ENCODE results near the gene RHOT1. TPM values are rescaled to one million over a fixed set of nuclear protein-coding genes. Genes with fewer than 3 reads are reported as not detected.

RHOT1 gene
- total RNA-seq, 1 donor from 2014 or later, result 27.8 TPM

- H3K36me3 Mint-ChIP-seq (ENCODE audit: low read depth), result peaks cover 27% of the 10 kb centered on the region
- H3K4me1 Mint-ChIP-seq, result no peaks in the 10 kb centered on the region
- no peak overlapping the region for H3K4me3 Mint-ChIP-seq
- H3K27me3 Mint-ChIP-seq, result no peaks in the 10 kb centered on the region
- H3K9me3 Mint-ChIP-seq, result no peaks in the 10 kb centered on the region
- no peak overlapping the region for H3K27ac Mint-ChIP-seq
- intact Hi-C loops (cut with micrococcal nuclease), result no loop called here
- DNase-seq, result no peak
Observed at GRCh38 chr17:32191306-32191705, 49.0 kb downstream of the RHOT1 start.

GRCh38 chr17:32192379-32192778, 50.1 kb downstream of the RHOT1 start:
- Mint-ChIP-seq H3K4me3 (no peak overlapping the region), H3K27me3 (no peaks in the 10 kb centered on the region), H3K36me3 (ENCODE audit: low read depth) (peaks cover 30% of the 10 kb centered on the region), H3K9me3 (no peaks in the 10 kb centered on the region), H3K27ac (no peak overlapping the region), H3K4me1 (no peaks in the 10 kb centered on the region)
- intact Hi-C loops (cut with micrococcal nuclease), result no loop called here
- no peak for DNase-seq

- no peak for DNase-seq
- Mint-ChIP-seq H3K9me3 (no peaks in the 10 kb centered on the region), H3K36me3 (ENCODE audit: low read depth) (peaks cover 46% of the 10 kb centered on the region), H3K4me1 (no peaks in the 10 kb centered on the region), H3K4me3 (no peak overlapping the region), H3K27me3 (no peaks in the 10 kb centered on the region), H3K27ac (no peak overlapping the region)
- intact Hi-C loops (cut with micrococcal nuclease), result no loop called here
Observed at GRCh38 chr17:32197987-32198386, 55.7 kb downstream of the RHOT1 start.

- no peak for DNase-seq
- intact Hi-C loops (cut with micrococcal nuclease), result no loop called here
- Mint-ChIP-seq H3K36me3 (ENCODE audit: low read depth) (peaks cover 35% of the 10 kb centered on the region), H3K27me3 (no peaks in the 10 kb centered on the region), H3K27ac (no peak overlapping the region), H3K4me1 (no peaks in the 10 kb centered on the region), H3K9me3 (no peaks in the 10 kb centered on the region), H3K4me3 (no peak overlapping the region)
Observed at GRCh38 chr17:32206861-32207260, 64.6 kb downstream of the RHOT1 start.

- Mint-ChIP-seq H3K27me3 (no peaks in the 10 kb centered on the region), H3K36me3 (ENCODE audit: low read depth) (peaks cover 35% of the 10 kb centered on the region), H3K9me3 (no peaks in the 10 kb centered on the region), H3K27ac (no peak overlapping the region), H3K4me1 (no peaks in the 10 kb centered on the region), H3K4me3 (no peak overlapping the region)
- intact Hi-C loops (cut with micrococcal nuclease), result no loop called here
- DNase-seq, result no peak
Observed at GRCh38 chr17:32208436-32208835, 66.1 kb downstream of the RHOT1 start.

GRCh38 chr17:32209608-32210007, 67.3 kb downstream of the RHOT1 start:
- H3K27ac Mint-ChIP-seq, result no peak overlapping the region
- no peak for DNase-seq
- no peak overlapping the region for H3K4me3 Mint-ChIP-seq
- H3K4me1 Mint-ChIP-seq, result no peaks in the 10 kb centered on the region
- peaks cover 37% of the 10 kb centered on the region for H3K36me3 Mint-ChIP-seq (ENCODE audit: low read depth)
- no peaks in the 10 kb centered on the region for H3K9me3 Mint-ChIP-seq
- no peaks in the 10 kb centered on the region for H3K27me3 Mint-ChIP-seq
- intact Hi-C loops (cut with micrococcal nuclease), result no loop called here

GRCh38 chr17:32211671-32212070, 69.4 kb downstream of the RHOT1 start:
- H3K36me3 Mint-ChIP-seq (ENCODE audit: low read depth), result peaks cover 36% of the 10 kb centered on the region
- H3K4me3 Mint-ChIP-seq, result no peak overlapping the region
- no peak overlapping the region for H3K27ac Mint-ChIP-seq
- DNase-seq, result no peak
- no peaks in the 10 kb centered on the region for H3K4me1 Mint-ChIP-seq
- H3K27me3 Mint-ChIP-seq, result no peaks in the 10 kb centered on the region
- no peaks in the 10 kb centered on the region for H3K9me3 Mint-ChIP-seq
- intact Hi-C loops (cut with micrococcal nuclease), result no loop called here

GRCh38 chr17:32215696-32216095, 73.4 kb downstream of the RHOT1 start:
- H3K4me3 Mint-ChIP-seq, result no peak overlapping the region
- no peak overlapping the region for H3K27ac Mint-ChIP-seq
- peaks cover 19% of the 10 kb centered on the region for H3K36me3 Mint-ChIP-seq (ENCODE audit: low read depth)
- peaks cover 11% of the 10 kb centered on the region for H3K4me1 Mint-ChIP-seq
- intact Hi-C loops (cut with micrococcal nuclease), result no loop called here
- no peaks in the 10 kb centered on the region for H3K27me3 Mint-ChIP-seq
- no peak for DNase-seq
- H3K9me3 Mint-ChIP-seq, result no peaks in the 10 kb centered on the region

- intact Hi-C loops (cut with micrococcal nuclease), result no loop called here
- Mint-ChIP-seq H3K36me3 (ENCODE audit: low read depth) (peaks cover 17% of the 10 kb centered on the region), H3K4me3 (no peak overlapping the region), H3K27me3 (no peaks in the 10 kb centered on the region), H3K4me1 (peaks cover 15% of the 10 kb centered on the region), H3K9me3 (no peaks in the 10 kb centered on the region), H3K27ac (no peak overlapping the region)
- DNase-seq, result no peak
Observed at GRCh38 chr17:32222621-32223020, 80.3 kb downstream of the RHOT1 start.

- no peak overlapping the region for H3K27ac Mint-ChIP-seq
- H3K4me3 Mint-ChIP-seq, result no peak overlapping the region
- peaks cover 17% of the 10 kb centered on the region for H3K36me3 Mint-ChIP-seq (ENCODE audit: low read depth)
- intact Hi-C loops (cut with micrococcal nuclease), result no loop called here
- peaks cover 15% of the 10 kb centered on the region for H3K4me1 Mint-ChIP-seq
- no peaks in the 10 kb centered on the region for H3K27me3 Mint-ChIP-seq
- DNase-seq, result no peak
- H3K9me3 Mint-ChIP-seq, result no peaks in the 10 kb centered on the region
Observed at GRCh38 chr17:32223703-32224102, 81.4 kb downstream of the RHOT1 start.

GRCh38 chr17:32226886-32227285, 84.6 kb downstream of the RHOT1 start:
- Mint-ChIP-seq H3K4me1 (no peaks in the 10 kb centered on the region), H3K36me3 (ENCODE audit: low read depth) (peaks cover 13% of the 10 kb centered on the region), H3K9me3 (no peaks in the 10 kb centered on the region), H3K27me3 (no peaks in the 10 kb centered on the region), H3K4me3 (no peak overlapping the region), H3K27ac (no peak overlapping the region)
- DNase-seq, result no peak
- intact Hi-C loops (cut with micrococcal nuclease), result no loop called here

GRCh38 chr17:32227910-32228309, 85.6 kb downstream of the RHOT1 start:
- H3K4me1 Mint-ChIP-seq, result peaks cover 2% of the 10 kb centered on the region
- peaks cover 11% of the 10 kb centered on the region for H3K36me3 Mint-ChIP-seq (ENCODE audit: low read depth)
- no peak for DNase-seq
- intact Hi-C loops (cut with micrococcal nuclease), result no loop called here
- no peak overlapping the region for H3K4me3 Mint-ChIP-seq
- no peaks in the 10 kb centered on the region for H3K9me3 Mint-ChIP-seq
- no peaks in the 10 kb centered on the region for H3K27me3 Mint-ChIP-seq
- no peak overlapping the region for H3K27ac Mint-ChIP-seq

- Mint-ChIP-seq H3K27me3 (no peaks in the 10 kb centered on the region), H3K9me3 (no peaks in the 10 kb centered on the region), H3K4me3 (no peak overlapping the region), H3K27ac (no peak overlapping the region), H3K36me3 (ENCODE audit: low read depth) (no peaks in the 10 kb centered on the region), H3K4me1 (peaks cover 9% of the 10 kb centered on the region)
- intact Hi-C loops (cut with micrococcal nuclease), result no loop called here
- DNase-seq, result no peak
Observed at GRCh38 chr17:32235588-32235987, 93.3 kb downstream of the RHOT1 start.

GRCh38 chr17:32239456-32239855, 97.2 kb downstream of the RHOT1 start:
- DNase-seq, result no peak
- no peak overlapping the region for H3K4me3 Mint-ChIP-seq
- no peaks in the 10 kb centered on the region for H3K9me3 Mint-ChIP-seq
- intact Hi-C loops (cut with micrococcal nuclease), result no loop called here
- H3K27me3 Mint-ChIP-seq, result peaks cover 8% of the 10 kb centered on the region
- H3K4me1 Mint-ChIP-seq, result no peaks in the 10 kb centered on the region
- H3K27ac Mint-ChIP-seq, result no peak overlapping the region
- H3K36me3 Mint-ChIP-seq (ENCODE audit: low read depth), result no peaks in the 10 kb centered on the region

- H3K36me3 Mint-ChIP-seq (ENCODE audit: low read depth), result no peaks in the 10 kb centered on the region
- no peaks in the 10 kb centered on the region for H3K9me3 Mint-ChIP-seq
- H3K4me3 Mint-ChIP-seq, result no peak overlapping the region
- no peak overlapping the region for H3K27ac Mint-ChIP-seq
- H3K4me1 Mint-ChIP-seq, result no peaks in the 10 kb centered on the region
- intact Hi-C loops (cut with micrococcal nuclease), result no loop called here
- DNase-seq, result no peak
- peaks cover 13% of the 10 kb centered on the region for H3K27me3 Mint-ChIP-seq
Observed at GRCh38 chr17:32240750-32241149, 98.4 kb downstream of the RHOT1 start.
